GM18511 (cell line): ENCODE measurements around the gene BCOR.

Source experiments
- ATAC-seq: cut with Tn5 transposase; IDR thresholded peaks from one replicate; pipeline ENCODE4 v1.9.1; 2021; ENCODE audit warnings: mild to moderate bottlenecking, moderate library complexity; ENCODE audit not compliant: unreplicated experiment

Gene BCOR

GRCh38 chrX:40097504-40098263, at the start of gene BCOR:
TSS of gene BCOR (minus strand) at chrX:40097958. CDS start at chrX:40077929, 20,029 bp downstream.
- ATAC-seq, result no peak

- ATAC-seq, result no peak
Measured at GRCh38 chrX:40147126-40147952, 49.6 kb upstream of the BCOR start.

DNA sequence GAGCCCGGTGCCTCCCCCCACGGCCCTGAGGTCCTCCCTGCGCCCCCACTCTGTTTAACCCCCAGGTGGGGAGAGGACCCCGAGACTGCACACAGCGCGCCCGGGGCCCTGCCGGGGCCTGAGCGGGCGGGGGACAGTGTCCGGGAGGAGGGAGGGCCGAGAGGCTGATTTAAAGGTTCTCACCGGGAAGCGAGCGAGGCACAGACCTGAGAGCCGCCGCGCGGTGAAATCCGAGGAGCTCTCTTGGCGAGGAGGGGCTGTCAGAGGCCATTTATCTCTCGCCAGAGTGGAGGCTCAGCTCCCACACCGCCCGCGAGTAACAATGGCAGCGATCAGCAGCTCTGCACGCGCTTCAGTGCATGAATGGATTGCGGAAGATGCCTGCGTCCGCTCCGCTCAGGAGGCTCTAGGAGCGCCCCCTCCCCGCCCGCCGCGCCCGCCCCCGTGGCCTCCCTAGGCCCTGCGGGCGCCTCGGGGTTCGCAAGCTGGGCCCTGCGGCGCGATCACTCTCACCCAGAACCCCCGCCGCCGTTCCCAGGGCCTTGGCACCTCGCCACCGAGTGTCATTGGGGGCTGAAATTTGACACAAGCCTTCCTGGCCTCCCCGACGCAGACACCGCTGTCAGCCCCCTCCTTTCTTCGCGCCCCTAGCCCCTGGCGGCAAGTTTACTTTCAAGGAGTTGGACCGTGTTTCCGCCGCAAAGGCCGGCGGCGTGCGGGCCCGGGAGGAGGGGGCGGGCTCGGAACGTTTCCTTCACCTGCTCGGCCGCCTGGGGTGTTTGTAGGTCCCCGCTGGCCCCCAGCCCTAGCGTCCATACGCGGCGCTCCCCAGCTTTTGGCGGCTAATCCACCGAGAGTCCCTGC, 48.7 kb upstream of the BCOR start:
- ATAC-seq, result no peak

DNA sequence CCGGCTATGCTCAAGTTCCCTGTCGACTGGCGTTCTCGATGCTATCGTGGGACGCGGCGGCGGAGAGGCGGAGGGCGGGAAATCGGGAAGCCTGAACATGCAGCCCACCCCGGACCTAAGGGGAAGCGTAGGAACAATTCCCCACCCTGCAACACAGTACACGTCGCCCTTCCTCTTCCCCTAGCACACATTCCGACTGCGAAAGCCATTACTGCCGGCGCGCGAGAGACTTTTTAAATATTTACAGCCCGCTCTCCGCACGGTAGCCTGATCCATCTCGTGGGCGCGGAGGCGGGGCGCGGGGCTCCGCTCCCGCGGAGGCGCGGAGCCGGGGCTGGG, 48.1 kb upstream of the BCOR start:
- no peak for ATAC-seq

DNA sequence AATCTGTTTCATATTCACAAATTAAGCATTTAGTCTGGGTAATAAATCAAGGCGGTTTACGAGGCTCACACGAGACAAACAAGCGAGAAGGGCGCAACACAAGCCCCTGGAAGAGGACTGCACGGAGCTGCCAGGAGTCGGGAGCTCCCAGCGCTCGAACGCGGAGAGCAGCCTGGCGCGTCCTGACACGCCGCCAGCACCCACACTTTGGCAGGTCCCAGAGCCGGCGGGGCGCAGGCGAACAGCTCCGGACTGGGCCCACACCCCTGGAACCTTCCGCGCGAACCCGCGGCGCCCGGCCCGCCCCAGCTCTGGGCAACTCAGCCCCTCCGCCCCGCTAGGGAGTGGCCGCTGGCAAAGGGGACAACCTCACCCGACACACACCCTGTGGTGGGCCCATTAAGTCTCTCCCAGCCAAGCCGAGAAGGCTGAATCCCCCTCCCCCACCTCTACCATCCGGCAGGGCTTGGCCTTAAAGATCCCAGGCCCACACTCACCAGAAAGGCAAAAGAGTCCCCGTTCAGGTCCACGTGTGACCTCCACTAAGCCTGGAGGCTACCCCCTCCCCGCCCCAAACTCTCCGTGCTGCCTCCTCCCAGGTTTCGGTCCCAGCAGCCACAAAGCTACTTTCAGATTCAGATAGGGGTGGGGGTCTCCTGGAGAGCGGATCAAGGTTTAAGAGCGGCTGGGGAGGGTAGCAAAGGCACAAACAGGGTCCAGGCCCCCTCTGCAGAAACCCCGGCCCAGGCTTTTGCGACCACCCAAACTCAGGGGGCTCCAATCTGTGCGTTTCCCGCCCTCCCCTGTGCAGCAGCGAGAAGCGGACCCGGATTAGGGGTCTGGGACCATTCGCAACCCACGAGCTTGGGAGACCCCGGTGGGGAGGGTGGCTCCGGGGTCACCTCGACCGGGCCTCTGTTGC, 47.5 kb upstream of the BCOR start:
- ATAC-seq, result no peak

DNA sequence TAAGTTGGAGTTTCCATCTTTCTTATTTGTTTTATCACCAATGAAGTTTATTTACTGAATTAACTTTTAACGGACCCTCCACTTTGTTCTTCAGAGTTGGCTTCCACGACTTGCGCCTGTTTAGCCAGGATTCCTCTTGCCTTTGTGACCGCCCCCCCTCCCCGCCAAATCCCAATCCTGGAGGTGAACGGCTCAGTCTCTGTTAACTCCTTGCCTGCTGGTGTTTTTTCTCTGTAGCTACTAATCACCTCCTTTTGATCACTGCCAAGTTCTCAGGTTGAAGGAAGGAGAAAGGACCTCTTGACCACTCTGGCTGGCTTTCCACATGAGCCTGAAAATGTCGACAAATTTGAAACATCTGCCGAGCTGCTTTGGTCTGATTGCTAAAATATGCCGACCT, 46.8 kb upstream of the BCOR start:
- ATAC-seq, result no peak

GRCh38 chrX:40143987-40144386, 46.2 kb upstream of the BCOR start:
- no peak for ATAC-seq

DNA sequence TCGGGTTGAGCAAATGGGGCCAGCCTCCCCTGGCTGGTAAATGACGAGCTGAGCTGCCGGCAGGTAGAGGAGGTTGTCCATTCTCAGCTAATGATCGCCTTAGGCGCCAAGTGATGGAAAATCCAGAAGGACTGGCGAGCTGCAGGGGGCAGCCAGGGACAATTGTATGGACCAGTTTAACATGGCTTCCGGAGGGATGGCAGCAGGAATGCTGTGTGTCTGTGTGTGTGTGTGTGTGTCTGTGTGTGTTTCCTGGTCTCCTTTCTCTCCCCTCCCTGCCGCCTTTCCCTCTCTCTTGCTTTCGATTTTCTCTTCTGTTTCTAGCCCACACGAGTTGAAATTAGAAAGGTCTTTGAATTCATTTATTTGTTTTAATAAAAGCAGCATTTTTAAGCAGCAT, 45.2 kb upstream of the BCOR start:
- ATAC-seq, result no peak

DNA sequence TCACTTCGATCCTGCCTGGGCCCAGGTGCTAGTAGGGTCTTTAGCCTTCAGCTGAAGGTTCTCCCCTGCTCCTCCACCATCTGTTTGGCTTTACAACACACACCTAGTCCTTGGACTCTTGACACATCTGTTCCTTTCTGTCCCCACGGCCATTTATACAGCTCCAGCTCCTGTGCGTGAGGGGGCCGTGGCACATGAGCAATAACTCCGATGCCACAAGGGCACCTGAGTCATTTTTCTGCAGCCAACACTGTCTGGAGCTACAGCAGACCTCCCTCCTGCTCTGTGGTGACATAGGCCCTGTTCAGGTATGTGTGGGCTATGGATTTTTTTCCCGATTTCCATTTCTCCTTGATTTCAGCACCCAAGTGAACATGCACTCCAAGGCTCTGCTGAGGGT, 44.7 kb upstream of the BCOR start:
- ATAC-seq, result no peak

- ATAC-seq, result no peak
Measured at GRCh38 chrX:40140706-40141499, 43.1 kb upstream of the BCOR start.

- no peak for ATAC-seq
Measured at GRCh38 chrX:40132751-40133150, 35.0 kb upstream of the BCOR start.

- ATAC-seq, result no peak
Measured at GRCh38 chrX:40131654-40132337, 34.0 kb upstream of the BCOR start.

- no peak for ATAC-seq
Measured at GRCh38 chrX:40130207-40130606, 32.4 kb upstream of the BCOR start.

GRCh38 chrX:40127052-40127451, 29.3 kb upstream of the BCOR start:
- no peak for ATAC-seq

GRCh38 chrX:40122487-40122886, 24.7 kb upstream of the BCOR start:
- ATAC-seq, result no peak

DNA sequence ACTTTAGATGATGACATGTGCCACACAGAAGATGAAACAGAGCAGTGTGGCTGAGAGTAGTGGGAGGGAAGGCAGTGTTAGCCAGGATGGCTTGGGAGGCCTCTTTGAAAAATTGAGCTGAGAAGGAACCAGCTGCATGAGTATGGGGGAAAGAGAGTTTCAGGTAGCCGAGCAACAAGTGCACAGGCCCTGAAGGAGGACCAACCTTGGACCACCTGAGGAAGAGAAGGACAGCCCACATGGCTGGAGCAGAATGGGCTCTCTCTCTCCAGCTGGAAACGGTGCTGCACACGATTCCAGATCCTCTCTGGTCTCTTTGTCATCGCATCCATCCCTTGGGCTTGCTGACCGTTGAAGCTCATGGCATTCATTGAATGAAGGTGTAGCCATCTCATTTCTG, 23.9 kb upstream of the BCOR start:
- ATAC-seq, result no peak

DNA sequence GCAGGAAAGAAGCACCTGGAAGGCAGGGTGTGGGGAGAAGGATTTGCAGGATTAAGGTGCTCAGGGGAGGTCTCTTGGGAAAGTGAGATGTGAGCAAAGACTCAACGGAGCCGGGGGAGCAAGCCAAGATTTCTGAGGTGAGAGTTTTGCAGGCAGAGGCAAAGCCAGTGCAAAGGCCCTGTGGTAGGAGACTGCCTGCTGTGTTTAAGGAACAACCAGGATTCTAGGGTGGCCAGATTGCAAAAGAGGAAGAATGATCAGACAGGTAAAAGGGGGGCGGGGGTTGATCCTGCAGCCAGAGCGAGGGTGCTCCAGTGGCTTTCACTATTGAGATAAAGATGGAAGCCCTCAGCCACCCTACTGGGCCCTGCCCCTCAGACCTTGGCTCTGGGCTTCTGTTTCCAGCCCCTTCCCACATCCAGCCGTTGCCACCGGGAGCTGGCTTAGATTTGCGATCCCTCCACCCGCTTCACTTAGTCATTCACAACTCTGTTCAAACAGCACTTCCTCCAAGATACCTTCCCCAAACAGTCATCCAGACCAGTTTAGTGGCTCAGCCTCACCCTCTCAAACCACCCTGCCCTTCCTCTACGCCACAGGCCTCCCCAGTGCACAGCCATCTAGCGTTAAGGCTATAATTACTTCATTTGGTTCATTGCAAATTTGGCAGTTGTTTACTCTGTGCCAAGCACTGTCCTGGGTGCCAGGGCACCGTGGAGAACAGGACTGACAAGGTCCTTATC, 23.3 kb upstream of the BCOR start:
- no peak for ATAC-seq

GRCh38 chrX:40117715-40118285, 20.0 kb upstream of the BCOR start:
- no peak for ATAC-seq
